Large intestine (tissue), 3 donors: ENCODE data around the gene CHML. TPM values are rescaled to one million over a fixed set of nuclear protein-coding genes. Genes with fewer than 3 reads are reported as not detected.

ENCODE experiments used
- DNase-seq, 2 donors: peaks; one replicate each; pipeline versions ENCODE4 v3.0.0 to v3.0.0-alpha.2; 2013
- H3K27ac ChIP-seq: one replicate; pipeline ENCODE4 v1.5.1; 2013; ENCODE audit warnings: low read length
- H3K27me3 ChIP-seq: 2 replicates; pipeline ENCODE4 v1.6.1; 2013; ENCODE audit warnings: low read length; ENCODE audit not compliant: control insufficient read depth, insufficient read depth
- H3K36me3 ChIP-seq: 2 replicates; pipeline ENCODE4 v1.6.1; 2013; ENCODE audit warnings: low read length; ENCODE audit not compliant: control insufficient read depth, insufficient read depth
- H3K4me1 ChIP-seq: one replicate; pipeline ENCODE4 v1.6.1; 2013; ENCODE audit warnings: low read length; ENCODE audit not compliant: control insufficient read depth, insufficient read depth
- H3K4me3 ChIP-seq: one replicate; pipeline ENCODE4 v1.5.1; 2013; ENCODE audit warnings: low read length
- H3K9me3 ChIP-seq: one replicate; pipeline ENCODE4 v1.6.1; 2013; ENCODE audit warnings: mild to moderate bottlenecking, low read depth, low read length, moderate library complexity; ENCODE audit not compliant: control insufficient read depth
- WGBS: methylation state at CpG from one replicate; pipeline ENCODE4 v1.1.5; 2013; ENCODE audit warnings: low lambda C conversion rate; ENCODE audit not compliant: insufficient coverage; 5-methylcytosine and 5-hydroxymethylcytosine counted together
- polyA plus RNA-seq: library from polyadenylated mRNA; unstranded; fragments of 120-200 nt; gene quantifications from one replicate; pipeline ENCODE4 v1.2.1, GENCODE V29; 2013

Gene CHML
- polyA plus RNA-seq, 1 donor, result 14.9 TPM

- WGBS, result 65% methylated on average over 2 of the region's 9 CpGs
- Histone ChIP-seq H3K27me3 (no peaks in the 10 kb centered on the region), H3K4me3 (no peak overlapping the region), H3K9me3 (no peaks in the 10 kb centered on the region), H3K4me1 (no peaks in the 10 kb centered on the region), H3K36me3 (no peaks in the 10 kb centered on the region), H3K27ac (no peak overlapping the region)
- no peak for DNase-seq
These were observed 12.5 kb downstream of the CHML start for GRCh38 chr1:241627453-241628259.

GRCh38 chr1:241624935-241625334 lies 15.2 kb downstream of the CHML start:
- Histone ChIP-seq H3K4me3 (no peak overlapping the region), H3K9me3 (no peaks in the 10 kb centered on the region), H3K36me3 (no peaks in the 10 kb centered on the region), H3K27me3 (no peaks in the 10 kb centered on the region), H3K27ac (no peak overlapping the region), H3K4me1 (no peaks in the 10 kb centered on the region)
- WGBS, result no CpG with 5 or more reads among the region's 2 CpGs
- DNase-seq, result no peak

- no peaks in the 10 kb centered on the region for H3K27me3 ChIP-seq
- no peak overlapping the region for H3K4me3 ChIP-seq
- WGBS, result 100% methylated on average over 1 of the region's 5 CpGs
These were observed 17.5 kb downstream of the CHML start for GRCh38 chr1:241622669-241623068.

GRCh38 chr1:241617426-241617825 lies 22.7 kb downstream of the CHML start:
- Histone ChIP-seq H3K27ac (no peak overlapping the region), H3K4me1 (peaks cover 3% of the 10 kb centered on the region), H3K9me3 (no peaks in the 10 kb centered on the region), H3K27me3 (no peaks in the 10 kb centered on the region), H3K36me3 (no peaks in the 10 kb centered on the region), H3K4me3 (no peak overlapping the region)
- WGBS, result 100% methylated on average over 1 of the region's 7 CpGs
- no peak for DNase-seq

More at GRCh38 chr1:241622669-241623068, 17.5 kb downstream of the CHML start:
- Histone ChIP-seq H3K36me3 (no peaks in the 10 kb centered on the region), H3K9me3 (no peaks in the 10 kb centered on the region), H3K27ac (no peak overlapping the region), H3K4me1 (no peaks in the 10 kb centered on the region)
- DNase-seq, result no peak

- no peak overlapping the region for H3K27ac ChIP-seq
- no peaks in the 10 kb centered on the region for H3K27me3 ChIP-seq
- no peak overlapping the region for H3K4me3 ChIP-seq
- WGBS, result 56% methylated on average over 4 of the region's 8 CpGs
- H3K4me1 ChIP-seq, result peaks cover 3% of the 10 kb centered on the region
- no peaks in the 10 kb centered on the region for H3K9me3 ChIP-seq
- DNase-seq, result peak in 1 of 2 donors; percentile 35
- no peaks in the 10 kb centered on the region for H3K36me3 ChIP-seq
These were observed 24.9 kb downstream of the CHML start for GRCh38 chr1:241615043-241615974.

- no peak for DNase-seq
- H3K4me3 ChIP-seq, result no peak overlapping the region
- no peaks in the 10 kb centered on the region for H3K36me3 ChIP-seq
- no peaks in the 10 kb centered on the region for H3K27me3 ChIP-seq
- no peak overlapping the region for H3K27ac ChIP-seq
- H3K9me3 ChIP-seq, result no peaks in the 10 kb centered on the region
- 100% methylated on average over 1 of the region's 4 CpGs for WGBS
- H3K4me1 ChIP-seq, result peaks cover 3% of the 10 kb centered on the region
These were observed 25.6 kb downstream of the CHML start for GRCh38 chr1:241614572-241614971.

- WGBS, result 92% methylated on average over 2 of the region's 4 CpGs
- H3K27ac ChIP-seq, result no peak overlapping the region
These were observed 26.0 kb downstream of the CHML start for GRCh38 chr1:241614144-241614543.

GRCh38 chr1:241612533-241613477 lies 27.4 kb downstream of the CHML start:
- Histone ChIP-seq H3K4me1 (peaks cover 3% of the 10 kb centered on the region), H3K27ac (no peak overlapping the region), H3K9me3 (no peaks in the 10 kb centered on the region), H3K4me3 (no peak overlapping the region), H3K36me3 (no peaks in the 10 kb centered on the region), H3K27me3 (no peaks in the 10 kb centered on the region)
- DNase-seq, result no peak
- 100% methylated on average over 1 of the region's 9 CpGs for WGBS

More at GRCh38 chr1:241614144-241614543, 26.0 kb downstream of the CHML start:
- Histone ChIP-seq H3K27me3 (no peaks in the 10 kb centered on the region), H3K4me1 (peaks cover 3% of the 10 kb centered on the region), H3K36me3 (no peaks in the 10 kb centered on the region), H3K4me3 (no peak overlapping the region), H3K9me3 (no peaks in the 10 kb centered on the region)
- no peak for DNase-seq

- no peaks in the 10 kb centered on the region for H3K27me3 ChIP-seq
- 100% methylated on average over 1 of the region's 1 CpG for WGBS
- H3K36me3 ChIP-seq, result no peaks in the 10 kb centered on the region
- H3K4me1 ChIP-seq, result peaks cover 3% of the 10 kb centered on the region
- DNase-seq, result no peak
- no peak overlapping the region for H3K4me3 ChIP-seq
- no peaks in the 10 kb centered on the region for H3K9me3 ChIP-seq
- no peak overlapping the region for H3K27ac ChIP-seq
These were observed 28.4 kb downstream of the CHML start for GRCh38 chr1:241611736-241612135.
